Cardiac fibroblast (primary cell): ENCODE measurements around the gene YWHAE.
"Not testable (repeated sequence)": the region's sequence is repeated elsewhere in the genome, so short reads cannot be mapped to it uniquely, and the experiment has no call there.

Experiments used
- DNase-seq, 2 donors: peaks; one replicate each; pipeline versions ENCODE4 v3.0.0 to v3.0.0-alpha.2; 2010; ENCODE audit warnings: low read depth in 2 of 2
- H3K4me3 ChIP-seq, 2 donors: replicated peaks in 1 of 2; 1 replicate in 1 of 2; 2 replicates in 1 of 2; pipeline ENCODE4 v1.5.1; 2011; ENCODE audit warnings: low read depth in 2 of 2, low read length in 2 of 2, mild to moderate bottlenecking in 2 of 2, moderate library complexity in 1 of 2
- TF ChIP-seq, protein P1 (sequence below): IDR thresholded peaks from one replicate; pipeline ENCODE4 v1.5.1; 2011; ENCODE audit warnings: low read depth, mild to moderate bottlenecking, low read length, inconsistent platforms

The YWHAE gene

DNA sequence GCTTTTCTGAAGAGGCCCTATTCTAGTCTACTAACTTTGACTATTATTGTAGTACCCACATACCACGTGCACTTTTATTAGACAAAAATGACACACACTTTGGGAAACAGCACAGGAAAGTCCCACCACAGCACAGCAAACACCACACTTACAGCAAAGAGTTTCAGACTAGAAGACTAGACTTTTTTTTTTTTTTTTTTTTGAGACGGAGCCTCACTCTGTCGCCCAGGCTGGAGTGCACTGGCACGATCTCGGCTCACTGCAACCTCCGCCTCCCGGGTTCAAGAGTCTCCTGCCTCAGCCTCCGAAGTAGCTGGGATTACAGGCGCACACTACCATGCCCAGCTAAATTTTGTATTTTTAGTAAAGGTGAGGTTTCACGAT, 20.1 kb downstream of the YWHAE start:
- H3K4me3 ChIP-seq: no peak overlapping the region
- TF ChIP-seq, protein P1, sequence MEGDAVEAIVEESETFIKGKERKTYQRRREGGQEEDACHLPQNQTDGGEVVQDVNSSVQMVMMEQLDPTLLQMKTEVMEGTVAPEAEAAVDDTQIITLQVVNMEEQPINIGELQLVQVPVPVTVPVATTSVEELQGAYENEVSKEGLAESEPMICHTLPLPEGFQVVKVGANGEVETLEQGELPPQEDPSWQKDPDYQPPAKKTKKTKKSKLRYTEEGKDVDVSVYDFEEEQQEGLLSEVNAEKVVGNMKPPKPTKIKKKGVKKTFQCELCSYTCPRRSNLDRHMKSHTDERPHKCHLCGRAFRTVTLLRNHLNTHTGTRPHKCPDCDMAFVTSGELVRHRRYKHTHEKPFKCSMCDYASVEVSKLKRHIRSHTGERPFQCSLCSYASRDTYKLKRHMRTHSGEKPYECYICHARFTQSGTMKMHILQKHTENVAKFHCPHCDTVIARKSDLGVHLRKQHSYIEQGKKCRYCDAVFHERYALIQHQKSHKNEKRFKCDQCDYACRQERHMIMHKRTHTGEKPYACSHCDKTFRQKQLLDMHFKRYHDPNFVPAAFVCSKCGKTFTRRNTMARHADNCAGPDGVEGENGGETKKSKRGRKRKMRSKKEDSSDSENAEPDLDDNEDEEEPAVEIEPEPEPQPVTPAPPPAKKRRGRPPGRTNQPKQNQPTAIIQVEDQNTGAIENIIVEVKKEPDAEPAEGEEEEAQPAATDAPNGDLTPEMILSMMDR: no peak
- no peak for DNase-seq

DNA sequence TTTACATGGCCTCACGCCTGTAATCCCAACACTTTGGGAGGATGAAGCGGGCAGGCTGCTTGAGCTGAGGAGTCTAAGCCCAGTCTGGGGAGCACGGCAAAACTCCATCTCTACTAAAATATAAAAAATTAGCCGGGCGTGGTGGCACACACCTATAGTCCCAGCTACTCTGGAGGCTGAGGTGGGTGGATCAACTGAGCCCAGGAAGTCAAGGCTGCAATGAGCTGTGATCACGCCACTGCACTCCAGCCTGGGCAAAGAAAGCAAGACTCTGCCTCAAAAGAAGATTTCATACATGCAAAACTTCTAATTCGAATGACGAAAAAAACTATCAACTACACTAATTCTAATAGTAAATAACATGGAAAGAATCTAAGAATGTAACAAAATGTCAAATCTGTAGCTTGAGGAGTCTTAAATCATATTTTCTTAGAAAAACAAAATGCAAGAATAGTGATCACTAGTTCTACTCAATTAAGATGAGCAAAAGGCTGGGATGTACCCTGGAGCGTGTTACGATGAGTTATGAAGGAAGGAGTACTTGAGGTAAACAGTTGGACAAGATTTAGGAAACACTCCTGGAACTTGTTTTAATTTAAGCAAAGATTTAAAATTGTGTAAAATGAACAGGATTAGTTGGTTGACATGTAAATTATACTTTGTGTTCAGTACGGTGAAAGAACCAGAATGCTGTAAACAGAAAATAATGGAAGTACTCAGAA, 20.7 kb downstream of the YWHAE start:
- DNase-seq: no peak
- H3K4me3 ChIP-seq: no peak overlapping the region
- TF ChIP-seq, protein P1: no peak

DNA sequence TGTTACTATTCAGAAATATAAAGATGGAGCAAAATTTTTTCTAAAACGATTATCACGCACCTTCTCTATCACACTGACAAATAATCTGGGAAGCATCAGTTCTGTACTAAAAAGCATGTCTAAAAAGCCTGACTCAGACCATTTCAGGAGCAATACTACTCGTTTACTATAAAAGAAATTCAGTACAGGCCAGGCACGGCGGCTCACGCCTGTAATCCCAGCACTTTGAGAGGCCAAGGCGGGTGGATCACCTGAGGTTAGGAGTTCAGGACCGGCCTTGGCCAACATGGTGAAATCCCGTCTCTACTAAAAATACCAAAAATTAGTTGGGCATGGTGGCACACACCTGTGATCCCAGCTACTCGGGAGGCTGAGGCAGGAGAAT, 21.6 kb downstream of the YWHAE start:
- not testable (repeated sequence) for H3K4me3 ChIP-seq, DNase-seq

DNA sequence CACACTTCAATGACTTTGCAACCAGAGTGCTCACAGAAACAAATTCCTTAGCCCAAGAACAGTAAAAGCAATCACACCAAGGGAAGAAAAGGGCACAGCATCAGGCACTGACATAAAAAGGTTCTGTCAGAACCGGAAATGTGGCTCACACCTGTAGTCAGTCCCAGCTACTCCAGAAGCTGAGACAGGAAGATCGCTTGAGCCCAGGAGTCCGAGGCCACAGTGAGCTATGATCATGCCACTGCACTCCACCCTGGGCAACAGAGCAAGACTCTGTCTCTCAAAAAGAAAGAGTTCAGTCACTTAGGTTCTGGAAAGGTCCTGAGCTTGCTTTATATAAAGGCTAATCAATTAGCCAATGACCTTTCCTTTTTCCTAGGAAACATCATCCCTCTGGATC, 22.7 kb downstream of the YWHAE start:
- no peak overlapping the region for H3K4me3 ChIP-seq
- DNase-seq: no peak
- TF ChIP-seq, protein P1: no peak

DNA sequence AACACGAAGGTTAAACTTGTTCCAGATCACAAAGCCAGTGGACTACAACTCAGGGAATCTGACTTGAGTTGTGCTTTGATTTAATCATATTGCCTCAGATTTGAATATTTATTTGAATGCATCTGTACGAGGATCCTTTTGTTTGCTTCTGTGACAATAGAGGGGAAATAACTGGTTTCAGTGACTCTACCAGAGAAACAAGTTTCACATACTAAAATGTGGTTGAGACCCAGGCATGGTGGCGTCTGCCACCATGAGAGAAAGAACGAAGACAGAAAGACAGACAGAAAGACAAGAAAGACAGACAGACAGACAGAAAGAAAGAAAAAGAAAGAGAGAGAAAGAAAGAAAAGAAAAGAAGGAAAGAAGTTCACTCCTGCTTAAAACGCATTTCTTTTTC, 24.0 kb downstream of the YWHAE start:
- TF ChIP-seq, protein P1: no peak
- no peak for DNase-seq
- no peak overlapping the region for H3K4me3 ChIP-seq

DNA sequence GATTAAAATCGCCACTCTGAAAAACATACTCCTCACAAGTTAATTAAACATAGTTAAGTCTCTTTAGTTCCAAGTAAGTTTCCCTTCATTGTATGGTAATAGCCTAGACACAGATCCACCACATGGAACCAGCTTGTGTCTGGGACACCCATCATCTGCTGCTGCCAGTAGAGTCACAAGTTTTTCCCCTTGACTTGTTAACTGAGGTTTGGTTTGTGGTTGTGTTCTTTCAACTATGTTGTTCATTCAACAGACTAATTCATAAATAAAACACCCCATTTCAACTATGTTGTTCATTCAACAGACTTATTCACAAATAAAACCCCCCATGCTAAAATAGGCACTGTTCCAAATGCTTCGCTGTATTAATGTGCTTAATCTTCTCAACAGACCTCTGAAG, 24.4 kb downstream of the YWHAE start:
- no peak overlapping the region for H3K4me3 ChIP-seq

DNA sequence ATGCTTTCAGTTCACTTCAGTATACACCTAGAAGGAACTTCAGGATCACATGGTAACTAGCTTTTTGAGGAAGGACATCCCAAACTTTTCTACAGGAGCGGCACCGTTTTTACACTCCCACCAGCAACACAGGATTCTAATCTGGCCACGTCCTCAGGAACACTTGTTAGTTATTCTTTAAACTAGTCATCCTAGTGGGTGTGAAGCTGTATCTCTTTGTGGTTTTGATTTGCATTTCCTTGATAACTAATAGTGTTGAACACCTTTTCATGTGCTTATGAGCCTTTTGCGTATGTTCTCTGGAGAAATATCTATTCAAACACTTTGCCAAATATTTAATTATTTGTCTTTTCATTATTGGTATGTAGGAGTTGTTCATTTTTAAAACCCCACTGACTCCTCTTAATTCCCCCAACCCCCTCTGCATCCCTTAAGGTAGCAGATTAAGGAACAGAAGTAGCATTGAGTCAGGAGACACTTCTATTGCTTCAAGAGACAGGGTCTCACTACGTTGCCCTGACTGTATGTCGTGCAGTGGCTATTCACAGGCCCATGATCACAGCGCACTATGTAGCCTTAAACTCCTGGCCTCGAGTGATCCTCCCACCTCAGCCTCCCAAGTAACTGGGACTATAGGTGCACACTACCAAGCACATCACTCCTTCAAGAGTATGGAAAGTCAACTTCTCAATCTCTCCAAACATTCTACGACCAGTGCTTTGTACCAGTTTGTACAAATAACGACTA, 25.4 kb downstream of the YWHAE start:
- DNase-seq: no peak
- TF ChIP-seq, protein P1: no peak
- H3K4me3 ChIP-seq: no peak overlapping the region

More for the DNA sequence above, 24.4 kb downstream of the YWHAE start:
- TF ChIP-seq, protein P1: no peak
- DNase-seq: no peak
